Mononuclear cell (primary cell): Measurements from ENCODE around the gene CCDC194. TPM values are rescaled to one million over a fixed set of nuclear protein-coding genes. Genes with fewer than 3 reads are reported as not detected.

ENCODE experiments used
- H3K27me3 ChIP-seq: 2 replicates; pipeline ENCODE4 v1.6.0; 2011; ENCODE audit warnings: low read length, control low read depth; ENCODE audit not compliant: insufficient read depth
- H3K4me1 ChIP-seq: 2 replicates; pipeline ENCODE4 v1.5.1; 2011; ENCODE audit warnings: mild to moderate bottlenecking, low read length, control low read depth; ENCODE audit not compliant: insufficient read depth
- H3K4me3 ChIP-seq: 2 replicates; pipeline ENCODE4 v1.5.1; 2011; ENCODE audit warnings: mild to moderate bottlenecking, low read length, moderate library complexity
- H3K9me3 ChIP-seq: 2 replicates; pipeline ENCODE4 v1.5.1; 2011; ENCODE audit warnings: low read depth, mild to moderate bottlenecking, control low read depth, low read length
- total RNA-seq: library from RNA; depleted of rRNA; stranded (reverse); fragments of >200 nt; gene quantifications from one replicate; pipeline ENCODE4 v1.2.3, GENCODE V29; 2012

Gene CCDC194
- total RNA-seq, 1 donor = 0.42 TPM

GRCh38 chr19:17359905-17360800 is 33.8 kb downstream of the CCDC194 start:
- no peaks in the 10 kb centered on the region for H3K9me3 ChIP-seq
- no peaks in the 10 kb centered on the region for H3K27me3 ChIP-seq
- no peaks in the 10 kb centered on the region for H3K4me1 ChIP-seq
- H3K4me3 ChIP-seq = no peak overlapping the region

- Histone ChIP-seq H3K9me3 (no peaks in the 10 kb centered on the region), H3K4me3 (no peak overlapping the region), H3K4me1 (no peaks in the 10 kb centered on the region), H3K27me3 (no peaks in the 10 kb centered on the region)
Measured at GRCh38 chr19:17358395-17358794, 35.6 kb downstream of the CCDC194 start.

- Histone ChIP-seq H3K27me3 (no peaks in the 10 kb centered on the region), H3K4me3 (no peak overlapping the region), H3K4me1 (no peaks in the 10 kb centered on the region), H3K9me3 (no peaks in the 10 kb centered on the region)
Measured at GRCh38 chr19:17357724-17358123, 36.3 kb downstream of the CCDC194 start.

- Histone ChIP-seq H3K9me3 (no peaks in the 10 kb centered on the region), H3K27me3 (no peaks in the 10 kb centered on the region), H3K4me3 (no peak overlapping the region), H3K4me1 (no peaks in the 10 kb centered on the region)
Measured at GRCh38 chr19:17357078-17357666, 36.8 kb downstream of the CCDC194 start.

GRCh38 chr19:17353386-17353785 is 40.6 kb downstream of the CCDC194 start:
- H3K4me1 ChIP-seq = no peaks in the 10 kb centered on the region
- peaks cover 9% of the 10 kb centered on the region for H3K27me3 ChIP-seq
- no peaks in the 10 kb centered on the region for H3K9me3 ChIP-seq
- H3K4me3 ChIP-seq = no peak overlapping the region

- Histone ChIP-seq H3K9me3 (no peaks in the 10 kb centered on the region), H3K27me3 (peaks cover 9% of the 10 kb centered on the region), H3K4me1 (no peaks in the 10 kb centered on the region), H3K4me3 (no peak overlapping the region)
Measured at GRCh38 chr19:17352608-17353280, 41.3 kb downstream of the CCDC194 start.

- no peak overlapping the region for H3K4me3 ChIP-seq
- no peaks in the 10 kb centered on the region for H3K9me3 ChIP-seq
- H3K27me3 ChIP-seq = peaks cover 10% of the 10 kb centered on the region
- H3K4me1 ChIP-seq = no peaks in the 10 kb centered on the region
Measured at GRCh38 chr19:17351815-17352435, 42.1 kb downstream of the CCDC194 start.

GRCh38 chr19:17348700-17349099 is 45.3 kb downstream of the CCDC194 start:
- H3K4me1 ChIP-seq = no peaks in the 10 kb centered on the region
- H3K9me3 ChIP-seq = no peaks in the 10 kb centered on the region
- peaks cover 11% of the 10 kb centered on the region for H3K27me3 ChIP-seq
- no peak overlapping the region for H3K4me3 ChIP-seq

GRCh38 chr19:17347877-17348276 is 46.1 kb downstream of the CCDC194 start:
- Histone ChIP-seq H3K4me1 (no peaks in the 10 kb centered on the region), H3K9me3 (no peaks in the 10 kb centered on the region), H3K27me3 (peaks cover 11% of the 10 kb centered on the region), H3K4me3 (no peak overlapping the region)

GRCh38 chr19:17347361-17347760 is 46.6 kb downstream of the CCDC194 start:
- H3K4me3 ChIP-seq = no peak overlapping the region
- no peaks in the 10 kb centered on the region for H3K9me3 ChIP-seq
- H3K4me1 ChIP-seq = no peaks in the 10 kb centered on the region

GRCh38 chr19:17346109-17346671 is 47.8 kb downstream of the CCDC194 start:
- Histone ChIP-seq H3K4me3 (no peak overlapping the region), H3K9me3 (no peaks in the 10 kb centered on the region), H3K27me3 (peaks cover 11% of the 10 kb centered on the region), H3K4me1 (no peaks in the 10 kb centered on the region)

More at GRCh38 chr19:17347361-17347760, 46.6 kb downstream of the CCDC194 start:
- H3K27me3 ChIP-seq = peaks cover 11% of the 10 kb centered on the region

GRCh38 chr19:17341845-17342244 is 52.2 kb downstream of the CCDC194 start:
- Histone ChIP-seq H3K4me3 (no peak overlapping the region), H3K9me3 (no peaks in the 10 kb centered on the region), H3K27me3 (peaks cover under 1% of the 10 kb centered on the region), H3K4me1 (peaks cover 15% of the 10 kb centered on the region)

- Histone ChIP-seq H3K4me1 (peaks cover 19% of the 10 kb centered on the region), H3K9me3 (no peaks in the 10 kb centered on the region), H3K4me3 (no peak overlapping the region), H3K27me3 (no peaks in the 10 kb centered on the region)
Measured at GRCh38 chr19:17341386-17341785, 52.6 kb downstream of the CCDC194 start.

GRCh38 chr19:17340871-17341357 is 53.1 kb downstream of the CCDC194 start:
- H3K4me1 ChIP-seq = peaks cover 24% of the 10 kb centered on the region
- no peaks in the 10 kb centered on the region for H3K27me3 ChIP-seq
- H3K9me3 ChIP-seq = no peaks in the 10 kb centered on the region
- H3K4me3 ChIP-seq = no peak overlapping the region
